ENCODE measurements around the gene PREP. TPM values are rescaled to one million over a fixed set of nuclear protein-coding genes. Genes with fewer than 3 reads are reported as not detected.
A peak's percentile ranks its signal among the peaks of the same experiment; 100 is the strongest.
"Not testable (repeated sequence)": the region's sequence is repeated elsewhere in the genome, so short reads cannot be mapped to it uniquely, and the experiment has no call there.

The PREP gene
- total RNA-seq, 2 donors from 2014 or later, result 8.9 to 54.5 TPM

GRCh38 chr6:105431226-105431625, 28.3 kb upstream of the PREP start:
- Histone ChIP-seq H3K36me3 (no peaks in the 10 kb centered on the region), H3K27ac (no peak overlapping the region), H3K9me3 (no peaks in the 10 kb centered on the region), H3K27me3 (replicated peaks; ENCODE audit: insufficient read depth) (no peaks in the 10 kb centered on the region), H3K4me3 (no peak overlapping the region), H3K4me1 (replicated peaks) (no peaks in the 10 kb centered on the region)
- 29% methylated on average over 2 of the region's 2 CpGs for WGBS
- TF ChIP-seq CTCF (IDR thresholded peaks at IDR 0.05) (peak in 3 of 4 experiments; percentile 48 to 67 (median 66)), POLR2AphosphoS5 (IDR thresholded peaks at IDR 0.05) (no peak)
- DNase-seq (ENCODE audit: low spot score), result no peak
- intact Hi-C loops (cut with DNase I), result loop anchor here (10.0 kb wide), 1 partner anchor 794 kb away; no protein-coding TSS in a partner anchor

GRCh38 chr6:105430685-105431084, 27.8 kb upstream of the PREP start:
- Histone ChIP-seq H3K4me1 (replicated peaks) (no peaks in the 10 kb centered on the region), H3K4me3 (no peak overlapping the region), H3K27ac (no peak overlapping the region), H3K27me3 (replicated peaks; ENCODE audit: insufficient read depth) (no peaks in the 10 kb centered on the region), H3K9me3 (no peaks in the 10 kb centered on the region), H3K36me3 (no peaks in the 10 kb centered on the region)
- TF ChIP-seq POLR2A (IDR thresholded peaks at IDR 0.05) (no peak), CTCF (IDR thresholded peaks at IDR 0.05) (no peak), POLR2AphosphoS5 (IDR thresholded peaks at IDR 0.05) (no peak)
- intact Hi-C loops (cut with DNase I), result loop anchor here (10.0 kb wide), 1 partner anchor 794 kb away; no protein-coding TSS in a partner anchor
- no peak for DNase-seq (ENCODE audit: low spot score)
- 90% methylated on average over 3 of the region's 3 CpGs for WGBS

GRCh38 chr6:105429676-105430075, 26.8 kb upstream of the PREP start:
- no peak for TF ChIP-seq POLR2A (IDR thresholded peaks at IDR 0.05)
- no peak overlapping the region for H3K27ac ChIP-seq

GRCh38 chr6:105428342-105428957, 25.6 kb upstream of the PREP start:
- no peak for TF ChIP-seq CTCF (IDR thresholded peaks at IDR 0.05)
- TF ChIP-seq POLR2A (IDR thresholded peaks at IDR 0.05), result no peak
- TF ChIP-seq POLR2AphosphoS5 (IDR thresholded peaks at IDR 0.05), result no peak
- no peaks in the 10 kb centered on the region for H3K36me3 ChIP-seq
- no peaks in the 10 kb centered on the region for H3K9me3 ChIP-seq
- WGBS, result 72% methylated on average over 5 of the region's 5 CpGs
- no peaks in the 10 kb centered on the region for H3K27me3 ChIP-seq (replicated peaks; ENCODE audit: insufficient read depth)
- DNase-seq (ENCODE audit: low spot score), result no peak
- H3K4me3 ChIP-seq, result no peak overlapping the region
- no peaks in the 10 kb centered on the region for H3K4me1 ChIP-seq (replicated peaks)
- intact Hi-C loops (cut with DNase I), result loop anchor here (5.0 to 10.0 kb wide), 2 partner anchors 874 to 1136 kb away; no protein-coding TSS in a partner anchor
- H3K27ac ChIP-seq, result no peak overlapping the region

More at GRCh38 chr6:105429676-105430075, 26.8 kb upstream of the PREP start:
- Histone ChIP-seq H3K4me3 (no peak overlapping the region), H3K9me3 (no peaks in the 10 kb centered on the region), H3K4me1 (replicated peaks) (no peaks in the 10 kb centered on the region), H3K27me3 (replicated peaks; ENCODE audit: insufficient read depth) (no peaks in the 10 kb centered on the region), H3K36me3 (no peaks in the 10 kb centered on the region)
- intact Hi-C loops (cut with DNase I), result loop anchor here (5.0 to 10.0 kb wide), 3 partner anchors 795 to 1135 kb away; no protein-coding TSS in a partner anchor
- no peak for DNase-seq (ENCODE audit: low spot score)
- WGBS, result 64% methylated on average over 4 of the region's 4 CpGs

GRCh38 chr6:105424175-105424783, 21.4 kb upstream of the PREP start:
- WGBS, result 14% methylated on average over 7 of the region's 7 CpGs
- no peak overlapping the region for H3K27ac ChIP-seq
- intact Hi-C loops (cut with DNase I), result loop anchor here (5.0 to 10.0 kb wide), 2 partner anchors 337 to 1141 kb away; no protein-coding TSS in a partner anchor
- no peak overlapping the region for H3K4me3 ChIP-seq
- H3K9me3 ChIP-seq, result no peaks in the 10 kb centered on the region
- H3K27me3 ChIP-seq (replicated peaks; ENCODE audit: insufficient read depth), result no peaks in the 10 kb centered on the region
- H3K36me3 ChIP-seq, result no peaks in the 10 kb centered on the region
- peak; percentile 30 to 63 (median 53) for TF ChIP-seq CTCF (IDR thresholded peaks at IDR 0.05)
- no peak for TF ChIP-seq POLR2A (IDR thresholded peaks at IDR 0.05)
- no peak for DNase-seq (ENCODE audit: low spot score)
- no peaks in the 10 kb centered on the region for H3K4me1 ChIP-seq (replicated peaks)

GRCh38 chr6:105416971-105417370, 14.1 kb upstream of the PREP start:
- intact Hi-C loops (cut with DNase I); H3K4me1 ChIP-seq (replicated peaks); DNase-seq (ENCODE audit: low spot score); H3K4me3 ChIP-seq; H3K27ac ChIP-seq; H3K36me3 ChIP-seq; H3K9me3 ChIP-seq; H3K27me3 ChIP-seq (replicated peaks; ENCODE audit: insufficient read depth): not testable (repeated sequence)
- 67% methylated on average over 2 of the region's 2 CpGs for WGBS
